ENCODE measurements around the gene MB21D2.

DNA sequence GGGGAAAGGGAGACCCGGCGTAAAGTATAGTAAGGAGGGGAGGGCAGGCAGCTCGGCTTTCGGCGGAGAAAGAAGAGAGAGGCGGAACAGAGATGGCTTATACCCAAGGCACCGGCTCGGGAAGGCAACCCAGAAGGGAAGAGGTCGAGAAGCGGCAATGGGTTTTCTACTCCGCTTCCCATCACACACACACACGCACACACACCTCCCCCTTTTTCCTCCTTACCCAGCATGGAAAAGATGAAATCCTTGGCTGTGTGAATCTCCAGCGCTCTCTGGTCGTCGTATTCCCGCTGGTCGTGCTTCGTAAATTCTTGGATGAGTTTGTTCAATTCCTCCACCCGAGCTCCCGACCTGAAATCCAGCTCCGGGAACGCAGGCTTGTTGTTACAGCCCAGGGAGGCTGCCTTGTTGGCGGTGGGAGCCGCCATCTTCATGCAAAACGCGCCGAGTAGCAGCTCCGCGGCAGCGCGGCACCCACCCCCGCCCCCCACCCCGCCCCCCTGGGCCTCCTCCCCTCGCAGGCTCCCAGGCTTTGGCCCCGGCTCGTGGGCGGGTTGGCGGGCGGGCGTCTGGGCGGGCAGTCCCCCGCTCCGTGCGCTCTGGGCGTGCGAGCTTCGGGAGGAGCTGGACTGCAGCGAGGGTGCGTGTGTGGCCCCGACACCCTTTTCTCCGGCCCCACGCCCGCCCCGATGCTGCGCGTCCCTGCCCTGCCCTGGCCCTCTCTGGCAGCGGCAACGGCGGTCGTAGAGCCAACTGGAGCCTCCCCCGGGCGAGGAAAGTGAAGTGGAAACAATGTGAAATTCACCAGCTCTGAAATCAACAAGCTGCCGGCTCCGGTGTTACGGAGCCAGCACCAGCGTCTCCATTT lies at the start of gene MB21D2:
- TF ChIP-seq ZNF274 (IDR thresholded peaks at IDR 0.05; ENCODE audit: borderline replicate concordance, extremely low read depth, low read length) (no peak), EZH2 (IDR thresholded peaks at IDR 0.05; ENCODE audit: low read depth, low read length, severe bottlenecking) (no peak)

All from H1 (cell line).